ENCODE measurements around the gene CTNND1. TPM values are rescaled to one million over a fixed set of nuclear protein-coding genes. Genes with fewer than 3 reads are reported as not detected.

CTNND1 gene
- polyA plus RNA-seq, 3 donors = 38.6 to 49.1 (median 45.3) TPM

DNA sequence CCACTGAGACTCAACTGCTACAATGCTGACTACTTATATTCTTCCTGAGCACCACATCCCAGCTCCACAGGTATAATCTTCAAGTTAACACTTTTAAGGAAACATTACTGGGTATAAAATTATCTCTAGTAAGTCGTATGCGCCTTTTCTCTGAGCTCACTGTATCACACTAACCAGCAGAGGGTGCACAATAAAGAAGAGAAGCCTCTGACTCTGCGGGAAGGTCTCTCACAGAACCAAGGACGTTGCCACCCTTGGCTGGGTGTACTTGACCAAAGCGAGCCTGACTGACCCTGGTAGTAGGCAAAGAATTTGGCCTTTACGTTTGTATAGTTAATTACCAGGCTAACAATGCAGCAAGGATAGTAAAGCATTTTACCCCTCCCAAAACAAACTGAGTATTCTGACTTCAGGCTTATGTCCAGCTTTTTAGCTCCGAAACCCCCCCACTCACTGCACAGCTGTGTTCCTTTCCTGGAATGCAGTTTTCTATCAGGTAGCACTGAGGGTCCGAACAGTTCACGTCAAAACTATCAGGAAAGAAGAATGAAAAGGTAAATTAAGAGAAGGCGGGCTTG, 9.8 kb upstream of the CTNND1 start, which contains the start of gene BTBD18:
BTBD18 (minus strand) TSS at position 144 of the 578 bp plus-strand sequence. CDS start 631 bp downstream, outside the sequence.
- H3K27ac ChIP-seq (ENCODE audit: low read depth, low read length) = no peak within 1 kb of the TSS
- 32 to 63% (median 54%) methylated on average over 10 of the region's 10 CpGs for WGBS, 3 donors

DNA sequence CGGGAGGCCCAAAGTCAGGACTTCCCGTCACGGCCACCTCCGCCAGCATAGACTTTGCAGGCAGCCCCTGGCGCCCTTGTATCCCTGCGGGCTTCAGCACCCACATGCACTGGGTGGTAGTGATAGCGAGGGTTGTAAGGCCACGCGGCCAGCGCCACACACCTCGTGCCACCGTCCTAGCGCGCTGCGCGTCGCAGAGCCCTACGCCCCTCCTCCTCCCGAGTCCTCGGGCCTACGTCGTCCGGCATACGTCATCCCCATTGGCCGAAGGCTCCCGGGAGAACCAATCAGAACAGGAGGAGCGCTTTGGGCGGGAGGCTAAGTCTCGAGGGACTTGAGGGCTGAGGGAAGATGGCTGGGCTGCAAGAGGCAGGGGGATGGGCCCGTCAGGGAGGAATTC, 8.6 kb upstream of the CTNND1 start:
- no peak overlapping the region for H3K27ac ChIP-seq (ENCODE audit: low read depth, low read length)
- WGBS, 3 donors = 94 to 97% (median 96%) methylated on average over 30 of the region's 30 CpGs

DNA sequence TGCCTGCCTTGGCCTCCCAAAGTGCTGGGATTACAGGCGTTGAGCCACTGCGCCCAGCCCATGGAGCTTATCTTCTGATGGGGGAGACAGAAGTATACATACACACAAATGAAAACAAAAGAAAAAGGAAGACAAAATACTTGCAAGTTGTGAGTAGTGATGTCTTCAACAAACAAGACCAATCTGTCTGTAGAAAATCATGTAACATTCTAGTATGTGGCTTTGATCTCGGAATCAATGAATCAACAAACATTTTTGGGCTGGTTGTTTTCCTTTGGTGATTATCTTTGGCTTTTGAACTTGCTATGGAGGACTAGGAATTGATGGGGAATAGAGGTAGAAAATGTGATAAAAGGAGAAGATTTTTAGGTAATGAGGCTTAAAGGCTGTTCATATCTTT, 3.4 kb upstream of the CTNND1 start:
- WGBS, 3 donors = 73 to 91% (median 90%) methylated on average over 3 of the region's 3 CpGs
- no peak overlapping the region for H3K27ac ChIP-seq (ENCODE audit: low read depth, low read length)

DNA sequence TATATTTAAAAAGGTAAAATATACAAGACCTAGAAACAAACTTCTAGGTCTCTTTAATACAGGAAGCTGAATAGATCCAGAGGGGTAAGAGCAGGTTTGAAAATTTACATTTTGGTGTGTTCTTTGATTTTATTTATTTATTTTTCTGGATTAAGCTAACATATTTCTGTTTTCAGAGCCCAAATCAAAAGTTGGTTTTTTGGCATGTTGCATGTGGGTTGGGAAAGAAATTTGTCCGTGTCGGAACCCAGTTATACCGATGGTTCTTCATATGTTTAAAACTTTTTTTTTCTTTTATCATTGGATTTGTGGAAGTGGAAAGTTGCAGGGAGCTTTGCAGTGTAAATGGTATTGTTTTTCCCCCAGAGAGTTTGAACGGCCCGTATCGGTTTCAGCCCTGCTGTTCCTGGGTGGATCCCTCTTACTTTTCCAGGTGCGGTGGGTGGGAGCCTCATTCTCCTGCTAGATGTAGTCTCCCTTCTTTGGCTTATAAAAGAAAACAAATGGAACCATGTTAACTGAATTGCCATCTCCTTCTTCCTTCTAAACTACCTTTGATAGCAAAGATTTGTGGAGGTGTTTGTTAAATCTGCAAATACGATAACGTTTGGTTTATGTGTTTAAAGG, 746 bp downstream of the CTNND1 start:
- 2 to 6% (median 5%) methylated on average over 9 of the region's 9 CpGs for WGBS, 3 donors
- H3K27ac ChIP-seq (ENCODE audit: low read depth, low read length) = no peak overlapping the region

DNA sequence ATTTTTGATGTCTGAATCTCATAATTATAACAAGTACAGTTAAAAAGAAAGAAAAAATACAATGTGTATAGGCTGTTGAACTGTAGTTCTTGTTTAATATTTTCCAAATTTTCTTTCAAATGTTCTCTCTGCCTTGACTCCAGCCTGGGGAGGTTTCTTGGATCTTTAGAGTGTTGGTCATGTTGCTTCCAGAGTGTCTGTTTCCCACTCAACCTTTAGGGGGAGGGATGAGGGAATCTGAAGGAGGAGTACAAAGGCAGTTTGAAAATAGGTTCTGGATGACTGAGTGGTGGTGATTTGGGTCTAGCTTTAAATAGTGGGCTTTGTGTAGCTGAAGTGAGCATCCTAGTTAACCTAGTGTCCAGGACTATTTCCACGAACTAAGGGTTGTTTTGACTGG, 2.0 kb downstream of the CTNND1 start:
- no peak overlapping the region for H3K27ac ChIP-seq (ENCODE audit: low read depth, low read length)
- WGBS, 3 donors = 7 to 28% (median 17%) methylated on average over 1 of the region's 1 CpG

DNA sequence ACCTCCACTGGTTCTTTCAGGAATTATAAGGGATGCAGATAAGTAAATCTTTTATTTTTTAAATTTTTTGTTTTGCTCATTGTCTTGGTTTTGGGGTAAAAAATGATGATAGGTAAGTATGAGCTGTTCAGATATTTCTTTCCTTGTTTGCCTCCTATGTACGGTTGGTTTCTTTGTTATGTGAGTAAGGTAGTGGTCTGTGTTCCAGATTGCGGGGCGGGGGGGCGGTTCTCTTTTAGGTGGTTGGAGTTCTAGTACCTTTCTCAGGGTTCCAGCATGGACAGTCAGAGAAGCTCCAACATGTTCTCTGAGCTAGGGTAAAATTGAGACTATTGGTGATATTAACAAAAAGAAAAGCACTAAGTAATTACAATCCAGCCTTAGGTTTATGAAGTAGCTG, 2.4 kb downstream of the CTNND1 start:
- WGBS, 3 donors = 12 to 58% (median 39%) methylated on average over 4 of the region's 4 CpGs
- H3K27ac ChIP-seq (ENCODE audit: low read depth, low read length) = no peak overlapping the region

DNA sequence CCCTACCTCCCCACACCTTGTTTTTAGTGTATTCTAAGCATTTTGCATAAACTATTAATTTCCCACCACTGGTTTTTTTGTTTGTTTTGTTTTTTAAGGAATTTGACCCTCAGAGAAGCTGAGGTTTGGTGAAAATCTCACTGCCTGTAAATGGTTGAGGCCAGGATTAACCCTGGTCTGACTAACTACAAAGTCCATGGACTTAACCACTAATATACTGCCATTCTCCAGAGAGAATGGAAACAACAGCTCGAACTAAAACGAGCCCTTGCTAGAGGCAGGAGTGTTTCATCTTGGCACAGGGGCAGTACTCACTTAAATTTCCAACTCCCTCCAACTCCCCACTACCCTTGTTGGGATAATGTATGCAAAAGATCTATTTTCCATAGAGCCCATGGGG, 3.0 kb downstream of the CTNND1 start:
- no peak overlapping the region for H3K27ac ChIP-seq (ENCODE audit: low read depth, low read length)
- 3 to 45% (median 16%) methylated on average over 2 of the region's 2 CpGs for WGBS, 3 donors

DNA sequence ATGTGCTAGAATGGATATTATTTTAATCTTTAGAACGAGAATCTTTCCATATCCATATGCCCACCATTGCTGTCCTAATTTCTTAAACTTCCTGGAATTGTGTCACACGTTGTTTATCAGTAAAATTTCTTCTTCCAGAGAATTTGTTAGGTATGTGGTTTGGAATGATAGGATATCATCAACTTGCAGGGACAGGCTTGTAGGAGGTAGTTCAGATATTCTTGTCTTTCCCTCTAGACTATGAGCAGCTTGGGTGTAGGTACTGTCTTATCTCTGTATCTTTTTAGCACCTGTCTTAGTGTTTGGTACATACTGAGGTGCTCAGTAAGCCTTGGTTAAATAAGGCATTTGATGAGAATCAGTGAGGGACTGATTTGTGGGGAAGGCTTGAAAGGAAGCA, 3.4 kb downstream of the CTNND1 start:
- H3K27ac ChIP-seq (ENCODE audit: low read depth, low read length) = no peak overlapping the region
- WGBS, 3 donors = 23 to 42% (median 33%) methylated on average over 2 of the region's 2 CpGs

DNA sequence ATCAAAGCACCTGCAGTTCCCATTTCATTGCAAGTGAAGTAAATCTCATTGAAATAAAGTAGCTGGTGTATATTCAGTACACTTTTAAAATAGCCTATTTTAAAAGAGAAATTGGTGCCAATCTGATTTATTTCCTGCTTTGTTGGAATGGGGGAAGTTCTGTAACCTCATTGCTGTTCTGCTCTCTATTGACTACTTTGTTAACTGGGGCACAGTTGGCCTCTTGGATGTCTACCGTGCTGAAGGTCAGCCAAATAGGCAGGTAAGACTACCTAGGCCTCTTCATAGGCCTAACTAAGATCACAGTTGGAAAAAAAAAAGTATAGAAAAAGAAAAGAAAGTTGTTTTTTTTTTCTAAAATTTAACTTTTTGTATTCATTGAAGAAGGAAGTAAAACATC, 9.2 kb downstream of the CTNND1 start:
- H3K27ac ChIP-seq (ENCODE audit: low read depth, low read length) = no peak overlapping the region
- 17 to 33% (median 25%) methylated on average over 1 of the region's 1 CpG for WGBS, 3 donors

DNA sequence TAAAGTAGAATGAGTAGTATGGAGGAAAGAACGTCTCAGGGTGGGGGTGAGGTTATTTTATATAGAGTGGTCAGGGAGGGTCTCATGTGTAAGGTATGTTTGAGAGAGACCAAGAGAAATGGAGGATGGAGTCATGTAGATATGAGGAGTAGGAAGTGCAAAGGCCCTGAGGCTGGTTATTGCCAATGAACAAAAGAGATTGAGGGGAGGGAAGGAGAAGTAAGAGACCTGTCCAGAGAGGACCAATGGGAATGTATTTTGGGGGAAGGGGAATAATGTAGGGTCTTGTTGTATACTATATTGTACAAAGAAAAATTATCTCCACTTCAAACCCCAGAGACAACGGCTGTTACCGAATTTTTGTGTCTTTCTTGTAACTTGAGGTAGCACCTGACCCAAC, 9.8 kb downstream of the CTNND1 start:
- H3K27ac ChIP-seq (ENCODE audit: low read depth, low read length) = no peak overlapping the region
- WGBS, 3 donors = 90% methylated on average over 3 of the region's 3 CpGs

DNA sequence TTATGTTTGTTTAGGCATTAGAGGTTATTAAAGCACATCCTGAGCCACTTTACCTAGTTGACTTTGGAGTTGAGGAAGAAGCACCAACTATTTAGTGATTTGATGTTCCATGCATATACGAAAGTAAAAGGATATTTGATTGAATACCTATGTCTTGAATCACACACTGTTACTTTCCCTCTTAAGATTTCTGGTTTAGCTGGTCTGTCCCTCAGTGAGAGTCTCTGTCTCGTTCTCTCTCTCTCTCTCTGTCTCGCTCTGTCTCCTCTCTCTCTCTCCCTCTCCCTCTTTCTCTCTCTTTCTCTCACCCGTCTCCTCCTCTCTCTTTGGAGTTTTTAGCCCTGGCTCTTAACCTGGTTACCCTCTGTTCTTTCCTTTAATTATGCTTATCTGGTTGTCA, 11.0 kb downstream of the CTNND1 start:
- 70 to 78% (median 73%) methylated on average over 4 of the region's 4 CpGs for WGBS, 3 donors
- H3K27ac ChIP-seq (ENCODE audit: low read depth, low read length) = no peak overlapping the region

DNA sequence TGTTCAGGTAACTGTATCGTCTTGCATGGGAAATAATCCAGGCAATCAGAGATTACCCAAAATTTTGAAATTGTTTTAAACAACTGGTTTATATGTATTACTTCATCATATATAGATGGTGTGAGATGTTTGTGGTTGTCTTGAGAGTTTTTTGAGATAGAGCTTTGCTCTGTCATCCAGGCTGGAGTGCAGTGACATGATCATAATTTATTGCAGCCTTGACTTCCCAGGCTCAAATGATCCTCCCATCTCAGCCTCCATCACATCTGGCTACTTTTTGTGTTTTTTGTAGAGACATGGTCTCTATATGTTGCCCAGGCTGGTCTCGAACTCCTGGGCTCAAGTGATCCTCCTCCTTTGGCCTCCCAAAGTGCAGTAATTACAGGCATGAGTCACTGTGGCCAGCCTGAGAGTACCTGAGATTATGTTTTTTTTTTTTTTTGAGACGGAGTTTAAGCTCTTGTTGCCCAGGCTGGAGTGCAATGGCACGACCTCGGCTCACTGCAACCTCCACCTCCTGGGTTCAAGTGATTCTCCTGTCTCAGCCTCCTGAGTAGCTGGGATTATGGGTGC, 11.5 kb downstream of the CTNND1 start:
- 78 to 90% (median 80%) methylated on average over 5 of the region's 5 CpGs for WGBS, 3 donors
- no peak overlapping the region for H3K27ac ChIP-seq (ENCODE audit: low read depth, low read length)

DNA sequence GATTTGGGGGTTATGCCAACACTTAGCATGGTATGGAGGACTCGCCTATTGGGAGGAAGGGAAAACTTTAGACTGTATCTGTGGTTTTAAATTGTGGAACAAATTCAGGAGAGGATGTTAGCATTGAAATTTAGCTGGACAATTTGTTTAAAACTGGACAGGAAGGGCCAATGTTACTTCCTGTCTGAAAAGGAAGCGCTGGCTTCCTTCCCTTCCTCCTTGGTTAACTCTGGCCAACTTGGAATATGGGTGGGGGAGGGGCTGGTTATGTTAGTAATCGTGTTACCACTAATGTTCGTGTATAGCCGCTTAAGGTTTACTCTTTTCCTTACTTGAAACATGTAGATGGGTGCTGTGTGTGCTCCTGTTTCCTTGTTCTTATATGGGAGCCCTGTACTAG, 13.9 kb downstream of the CTNND1 start:
- H3K27ac ChIP-seq (ENCODE audit: low read depth, low read length) = no peak overlapping the region
- 38 to 53% (median 47%) methylated on average over 5 of the region's 5 CpGs for WGBS, 3 donors

DNA sequence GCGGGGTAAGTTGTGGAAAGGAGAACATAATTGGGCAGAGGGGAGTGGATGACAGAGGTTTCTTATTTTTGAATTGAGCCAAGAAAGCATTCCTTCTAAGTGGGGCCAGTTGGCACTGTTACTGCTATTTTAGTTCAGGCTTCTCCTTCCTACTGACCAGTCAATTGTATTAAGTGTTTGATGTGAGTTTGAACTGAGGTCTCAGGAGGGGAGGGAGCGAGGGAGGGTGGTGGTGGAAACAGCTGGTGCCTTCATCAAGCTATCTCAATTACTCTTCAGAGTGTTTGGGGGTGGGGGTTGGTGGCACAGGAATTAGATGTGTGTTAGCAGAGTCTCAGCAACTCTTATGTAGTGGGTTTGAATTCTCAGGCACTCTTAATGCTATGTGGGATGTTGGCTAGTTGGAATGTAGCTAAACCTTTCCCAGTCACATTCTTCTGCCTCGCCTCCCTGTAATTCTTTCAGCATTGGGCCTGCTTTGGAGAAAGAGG, 14.5 kb downstream of the CTNND1 start:
- no peak overlapping the region for H3K27ac ChIP-seq (ENCODE audit: low read depth, low read length)
- 58 to 66% (median 62%) methylated on average over 3 of the region's 3 CpGs for whole genome bisulfite sequencing, 3 donors

DNA sequence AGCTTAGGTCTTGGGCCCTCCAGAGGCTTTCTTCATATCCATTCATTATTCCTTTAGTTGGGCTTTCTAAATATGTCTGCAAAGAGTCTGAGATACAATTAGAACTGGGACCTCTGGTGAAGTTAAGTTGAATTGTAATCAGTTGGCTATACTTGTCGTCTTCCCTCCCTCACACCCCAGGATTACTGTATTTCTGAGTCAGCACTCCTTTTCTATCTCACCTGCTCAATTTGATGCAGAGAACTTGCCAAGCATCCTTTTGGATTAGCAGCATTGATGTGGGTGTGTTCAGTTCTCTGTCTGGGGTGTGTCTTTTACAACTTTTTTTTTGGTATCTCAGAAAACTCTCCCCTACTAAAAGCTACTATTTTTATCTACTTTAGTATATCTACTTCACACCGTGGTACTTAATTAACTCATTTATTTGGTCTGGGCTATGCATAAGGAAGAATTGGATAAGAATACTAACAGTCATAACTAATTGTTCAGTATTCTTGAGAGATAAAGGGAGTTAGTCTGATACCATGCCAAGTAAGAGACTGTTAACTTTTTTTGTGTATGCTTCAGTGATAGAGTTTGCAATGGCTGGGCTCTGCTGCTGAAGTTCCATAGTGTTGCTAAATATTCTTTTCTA, 15.1 kb downstream of the CTNND1 start:
- WGBS, 3 donors = 13 to 45% (median 26%) methylated on average over 2 of the region's 2 CpGs
- H3K27ac ChIP-seq (ENCODE audit: low read depth, low read length) = no peak overlapping the region

DNA sequence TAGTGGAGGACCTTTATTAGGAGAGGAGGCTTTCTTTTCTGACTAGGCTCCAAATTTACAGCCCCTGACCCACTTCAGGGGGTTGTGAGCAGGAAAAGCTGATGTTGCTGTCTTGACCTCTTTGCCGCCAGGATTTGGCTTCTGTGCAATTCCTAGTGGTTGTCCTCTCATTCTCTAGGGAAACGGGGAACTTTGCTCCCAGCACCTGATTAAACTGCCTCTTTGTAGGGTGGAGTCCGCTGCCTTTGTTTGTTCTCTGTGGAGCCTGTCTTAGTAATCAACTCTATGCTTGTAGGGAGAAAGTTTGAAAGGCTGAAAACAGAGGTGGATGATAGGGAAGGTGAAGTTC, 16.3 kb downstream of the CTNND1 start:
- 7 to 43% (median 39%) methylated on average over 3 of the region's 3 CpGs for WGBS, 3 donors
- H3K27ac ChIP-seq (ENCODE audit: low read depth, low read length) = peak overlapping the region; percentile 78

DNA sequence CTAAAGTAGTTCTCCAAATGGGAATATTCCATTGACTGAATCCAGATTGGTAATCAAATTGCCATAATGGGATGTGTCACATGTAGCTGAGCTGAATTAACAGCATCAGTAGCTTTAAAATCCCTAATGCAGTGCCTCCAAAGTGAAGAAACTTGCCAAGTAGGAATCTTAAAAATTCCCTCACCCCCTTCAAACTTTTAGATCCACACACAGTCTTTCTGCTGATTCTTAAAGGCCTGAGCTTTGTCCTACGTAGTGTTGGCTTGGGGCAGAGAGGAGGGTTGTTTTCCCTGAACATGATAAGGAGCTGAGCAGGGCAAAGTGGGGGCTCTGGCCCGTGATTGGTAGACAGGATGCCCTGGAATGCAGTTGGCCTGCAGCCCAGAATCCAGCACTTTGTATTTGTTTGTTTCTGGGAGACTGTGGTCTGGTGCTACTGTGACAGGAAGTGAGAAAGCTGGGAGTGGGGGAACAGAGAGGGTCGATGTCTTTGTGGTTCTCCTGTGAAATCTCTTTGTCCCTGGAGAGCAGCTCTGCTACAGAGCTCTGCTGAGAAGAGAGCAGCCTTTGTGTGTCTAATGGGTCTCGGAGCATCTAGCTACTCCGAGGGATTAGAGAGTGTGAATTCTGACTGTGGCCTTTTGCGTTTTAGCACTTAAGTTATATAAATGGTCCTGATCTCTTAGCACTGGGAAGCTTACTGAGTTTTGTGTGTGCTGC, 16.9 kb downstream of the CTNND1 start:
- peak overlapping the region; percentile 78 for H3K27ac ChIP-seq (ENCODE audit: low read depth, low read length)
- 7 to 19% (median 16%) methylated on average over 6 of the region's 6 CpGs for WGBS, 3 donors

DNA sequence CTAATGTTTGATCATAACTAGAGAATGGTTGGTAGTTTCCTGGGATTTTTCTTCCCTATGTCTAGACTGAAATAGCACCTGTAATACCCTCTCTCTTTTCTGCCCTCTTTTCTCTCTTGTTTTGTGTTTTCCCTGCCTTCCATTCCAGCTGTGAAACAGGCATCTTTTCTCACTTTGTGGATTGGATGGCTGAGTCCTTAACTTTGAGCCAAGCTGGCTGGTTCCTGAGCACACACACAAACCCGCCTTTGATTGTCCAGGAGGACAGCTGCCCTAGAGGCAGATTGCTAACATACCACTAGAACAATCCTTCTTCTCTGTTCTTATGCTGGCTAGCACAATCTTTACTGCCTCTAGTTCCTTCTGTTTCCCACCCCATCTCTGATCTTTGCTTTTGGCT, 17.7 kb downstream of the CTNND1 start:
- H3K27ac ChIP-seq (ENCODE audit: low read depth, low read length) = no peak overlapping the region
- WGBS, 3 donors = 15 to 46% (median 32%) methylated on average over 1 of the region's 1 CpG

DNA sequence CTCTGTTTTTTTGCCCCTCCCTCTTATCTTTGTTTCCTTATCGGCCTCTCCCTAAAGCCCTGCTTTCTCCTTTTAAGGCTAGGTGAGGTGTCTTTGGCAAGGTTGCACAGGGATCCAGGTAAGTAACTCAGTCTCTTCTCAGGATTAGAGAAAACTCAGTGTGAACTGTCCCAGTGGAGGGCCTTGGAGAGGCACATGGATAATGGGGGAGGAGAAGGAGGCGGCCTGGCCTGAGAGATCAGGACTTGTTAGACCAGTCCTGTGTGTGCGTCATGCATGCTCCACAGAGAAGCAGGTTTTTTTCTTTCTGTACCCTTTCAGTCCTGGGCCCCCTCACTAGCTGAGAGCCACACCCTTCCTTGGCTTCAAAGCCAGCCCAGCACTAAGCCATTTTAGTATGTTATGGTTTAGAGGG, 19.9 kb downstream of the CTNND1 start:
- no peak overlapping the region for H3K27ac ChIP-seq (ENCODE audit: low read depth, low read length)

More for the DNA sequence above, 19.9 kb downstream of the CTNND1 start:
- 37 to 70% (median 62%) methylated on average over 3 of the region's 3 CpGs for WGBS, 3 donors
